ENCODE measurements around the gene UNC119B. TPM values are rescaled to one million over a fixed set of nuclear protein-coding genes. Genes with fewer than 3 reads are reported as not detected.

Gene UNC119B
- total and polyA plus RNA-seq, 2 of the 4 experiments (the other 2 are of a cell fraction), result 8.4 to 21.6 TPM

GRCh38 chr12:120739031-120739762, 28.9 kb downstream of the UNC119B start:
- Histone ChIP-seq H3K4me1 (ENCODE audit: control insufficient read depth, insufficient read depth, low read length) (no peaks in the 10 kb centered on the region), H3K27ac (ENCODE audit: insufficient read depth, low read length) (no peak overlapping the region), H2BK120ac (ENCODE audit: low read depth, low read length) (no peak overlapping the region), H3K36me3 (ENCODE audit: control insufficient read depth, insufficient read depth, low read length) (no peaks in the 10 kb centered on the region; the same call in 1 of the 2 replicates), H3K23ac (ENCODE audit: low read depth, low read length) (no peak overlapping the region), H3K18ac (ENCODE audit: low read depth, low read length) (no peak overlapping the region), H3K79me1 (ENCODE audit: low read depth in 1 of 2, low read length in 2 of 2) (no peaks in the 10 kb centered on the region), H2BK5ac (ENCODE audit: low read depth, low read length, poor library complexity, severe bottlenecking) (no peak overlapping the region), H3K9me3 (ENCODE audit: control insufficient read depth, insufficient read depth, low read length) (no peaks in the 10 kb centered on the region), H3K9me1 (ENCODE audit: insufficient read depth, low read length) (no peaks in the 10 kb centered on the region), H2BK15ac (ENCODE audit: low read depth, low read length) (no peak overlapping the region), H4K8ac (ENCODE audit: low read depth in 2 of 2, low read length in 2 of 2) (no peak overlapping the region), H3K4me3 (ENCODE audit: insufficient read depth, low read depth, low read length) (no peak overlapping the region), H4K5ac (ENCODE audit: low read depth, low read length) (no peak overlapping the region), H3K4me2 (ENCODE audit: low read depth, low read length) (no peak overlapping the region), H2AK9ac (replicated peaks; ENCODE audit: low read depth, low read length, poor library complexity) (no peak overlapping the region), H3K4ac (ENCODE audit: low read depth, low read length) (no peak overlapping the region), H4K20me1 (ENCODE audit: insufficient read depth, low read length) (no peaks in the 10 kb centered on the region), H2AFZ (replicated peaks; ENCODE audit: low read length, poor library complexity) (no peak overlapping the region), H3K27me3 (ENCODE audit: control insufficient read depth, insufficient read depth, low read length) (no peaks in the 10 kb centered on the region), H3K56ac (ENCODE audit: extremely low read depth, insufficient read depth, low read length) (no peak overlapping the region), H3K9ac (ENCODE audit: low read depth, low read length) (no peak overlapping the region), H2BK20ac (ENCODE audit: low read depth, low read length) (no peak overlapping the region), H4K91ac (ENCODE audit: insufficient read depth, low read depth, low read length) (no peak overlapping the region), H3K14ac (replicated peaks; ENCODE audit: low read depth, low read length) (no peak overlapping the region), H2AK5ac (ENCODE audit: low read depth, low read length) (no peak overlapping the region)
- CTCF ChIA-PET, result no interaction called here
- BruUV-seq (replicated peaks), result no TSS peak
- 94% methylated on average over 13 of the region's 38 CpGs; no CpG with 5 or more reads in 1 of the 2 experiments for WGBS, 2 experiments (ENCODE audit: extremely low coverage in 2 of 2, insufficient read length in 1 of 2)
- DNase-seq, result no peak
- in situ Hi-C loops (cut with MboI; ENCODE audit: low sequenced_read_pairs), result no loop called here
- intact Hi-C loops (cut with micrococcal nuclease), result no loop called here
- POLR2A ChIA-PET (ENCODE audit: unreplicated experiment), result no interaction called here
- dilution Hi-C loops (cut with HindIII; ENCODE audit: low sequenced_read_pairs, unreplicated experiment), result no loop called here
- TF ChIP-seq, protein P1, sequence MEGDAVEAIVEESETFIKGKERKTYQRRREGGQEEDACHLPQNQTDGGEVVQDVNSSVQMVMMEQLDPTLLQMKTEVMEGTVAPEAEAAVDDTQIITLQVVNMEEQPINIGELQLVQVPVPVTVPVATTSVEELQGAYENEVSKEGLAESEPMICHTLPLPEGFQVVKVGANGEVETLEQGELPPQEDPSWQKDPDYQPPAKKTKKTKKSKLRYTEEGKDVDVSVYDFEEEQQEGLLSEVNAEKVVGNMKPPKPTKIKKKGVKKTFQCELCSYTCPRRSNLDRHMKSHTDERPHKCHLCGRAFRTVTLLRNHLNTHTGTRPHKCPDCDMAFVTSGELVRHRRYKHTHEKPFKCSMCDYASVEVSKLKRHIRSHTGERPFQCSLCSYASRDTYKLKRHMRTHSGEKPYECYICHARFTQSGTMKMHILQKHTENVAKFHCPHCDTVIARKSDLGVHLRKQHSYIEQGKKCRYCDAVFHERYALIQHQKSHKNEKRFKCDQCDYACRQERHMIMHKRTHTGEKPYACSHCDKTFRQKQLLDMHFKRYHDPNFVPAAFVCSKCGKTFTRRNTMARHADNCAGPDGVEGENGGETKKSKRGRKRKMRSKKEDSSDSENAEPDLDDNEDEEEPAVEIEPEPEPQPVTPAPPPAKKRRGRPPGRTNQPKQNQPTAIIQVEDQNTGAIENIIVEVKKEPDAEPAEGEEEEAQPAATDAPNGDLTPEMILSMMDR (conservative IDR thresholded peaks at IDR 0.05; ENCODE audit: low read depth, low read length), result no peak
- TF ChIP-seq NFE2L2 (IDR thresholded peaks at IDR 0.05; ENCODE audit: low read depth, low read length) (no peak), ELK1 (IDR thresholded peaks at IDR 0.05; ENCODE audit: borderline replicate concordance, low read depth, low read length) (no peak), RAD21 (IDR thresholded peaks at IDR 0.05; ENCODE audit: low read length) (no peak), SMC3 (IDR thresholded peaks at IDR 0.05; ENCODE audit: low read depth, low read length) (no peak), FOS (IDR thresholded peaks at IDR 0.05; ENCODE audit: low read depth, low read length) (no peak), RFX5 (IDR thresholded peaks at IDR 0.05; ENCODE audit: low read depth, low read length) (no peak), POLR2A (IDR thresholded peaks at IDR 0.05; ENCODE audit: low read depth, low read length) (no peak), MAZ (IDR thresholded peaks at IDR 0.05; ENCODE audit: borderline replicate concordance, low read depth, low read length) (no peak), MAFK (IDR thresholded peaks at IDR 0.05; ENCODE audit: low read depth, low read length) (no peak), CHD1 (IDR thresholded peaks at IDR 0.05; ENCODE audit: low read depth, low read length) (no peak), CEBPB (IDR thresholded peaks at IDR 0.05; ENCODE audit: low read depth, low read length) (no peak), RCOR1 (IDR thresholded peaks at IDR 0.05; ENCODE audit: insufficient replicate concordance, low read length) (no peak)
- TF ChIP-seq, protein P2, sequence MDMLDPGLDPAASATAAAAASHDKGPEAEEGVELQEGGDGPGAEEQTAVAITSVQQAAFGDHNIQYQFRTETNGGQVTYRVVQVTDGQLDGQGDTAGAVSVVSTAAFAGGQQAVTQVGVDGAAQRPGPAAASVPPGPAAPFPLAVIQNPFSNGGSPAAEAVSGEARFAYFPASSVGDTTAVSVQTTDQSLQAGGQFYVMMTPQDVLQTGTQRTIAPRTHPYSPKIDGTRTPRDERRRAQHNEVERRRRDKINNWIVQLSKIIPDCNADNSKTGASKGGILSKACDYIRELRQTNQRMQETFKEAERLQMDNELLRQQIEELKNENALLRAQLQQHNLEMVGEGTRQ (IDR thresholded peaks at IDR 0.05; ENCODE audit: low read depth, low read length), result no peak
- no peak for ATAC-seq (ENCODE audit: low read depth)

Data from IMR-90 (cell line).